ENCODE results near the gene INTS7. TPM values are rescaled to one million over a fixed set of nuclear protein-coding genes. Genes with fewer than 3 reads are reported as not detected.

Gene INTS7
- total RNA-seq, 1 experiment from 2014 or later, result 25.3 TPM

DNA sequence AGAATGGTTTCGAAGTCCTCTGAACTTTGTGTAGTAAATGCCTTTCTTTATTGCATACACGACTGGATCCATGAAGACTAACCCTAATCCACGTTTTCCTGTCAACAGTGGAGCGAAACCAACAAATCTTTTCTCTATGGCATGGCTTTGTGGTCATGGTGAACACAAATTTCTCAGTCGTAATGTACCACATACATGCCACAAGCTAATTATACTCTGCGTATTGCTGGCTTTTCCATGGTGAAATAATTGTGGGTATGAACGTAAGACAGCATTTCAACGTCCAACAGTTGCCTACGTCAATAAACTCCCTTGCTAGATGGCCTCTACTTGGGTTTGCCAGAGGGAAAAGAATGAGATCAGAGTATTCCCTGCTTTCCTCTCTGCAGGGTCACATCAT is 27.5 kb downstream of the INTS7 start:
- no peaks in the 10 kb centered on the region for H3K79me2 ChIP-seq (ENCODE audit: low read length)
- TF ChIP-seq EZH2 (IDR thresholded peaks at IDR 0.05; ENCODE audit: low read length, unreplicated experiment) (no peak), EZH2phosphoT487 (IDR thresholded peaks at IDR 0.05; ENCODE audit: borderline replicate concordance, low read length) (no peak)
- TF ChIP-seq, protein P1, sequence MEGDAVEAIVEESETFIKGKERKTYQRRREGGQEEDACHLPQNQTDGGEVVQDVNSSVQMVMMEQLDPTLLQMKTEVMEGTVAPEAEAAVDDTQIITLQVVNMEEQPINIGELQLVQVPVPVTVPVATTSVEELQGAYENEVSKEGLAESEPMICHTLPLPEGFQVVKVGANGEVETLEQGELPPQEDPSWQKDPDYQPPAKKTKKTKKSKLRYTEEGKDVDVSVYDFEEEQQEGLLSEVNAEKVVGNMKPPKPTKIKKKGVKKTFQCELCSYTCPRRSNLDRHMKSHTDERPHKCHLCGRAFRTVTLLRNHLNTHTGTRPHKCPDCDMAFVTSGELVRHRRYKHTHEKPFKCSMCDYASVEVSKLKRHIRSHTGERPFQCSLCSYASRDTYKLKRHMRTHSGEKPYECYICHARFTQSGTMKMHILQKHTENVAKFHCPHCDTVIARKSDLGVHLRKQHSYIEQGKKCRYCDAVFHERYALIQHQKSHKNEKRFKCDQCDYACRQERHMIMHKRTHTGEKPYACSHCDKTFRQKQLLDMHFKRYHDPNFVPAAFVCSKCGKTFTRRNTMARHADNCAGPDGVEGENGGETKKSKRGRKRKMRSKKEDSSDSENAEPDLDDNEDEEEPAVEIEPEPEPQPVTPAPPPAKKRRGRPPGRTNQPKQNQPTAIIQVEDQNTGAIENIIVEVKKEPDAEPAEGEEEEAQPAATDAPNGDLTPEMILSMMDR (conservative IDR thresholded peaks at IDR 0.05; ENCODE audit: low read depth, low read length), result no peak
- no peaks in the 10 kb centered on the region for H3F3A ChIP-seq (ENCODE audit: low read length, unreplicated experiment)
- H3K4me2 ChIP-seq (ENCODE audit: low read length), result no peak overlapping the region
- no peaks in the 10 kb centered on the region for H3K9me2 ChIP-seq (replicated peaks; ENCODE audit: low read length)
- CTCF ChIA-PET, result no interaction called here
- H2AFZ ChIP-seq (ENCODE audit: low read length), result no peak overlapping the region
- intact Hi-C loops (cut with micrococcal nuclease), result no loop called here
- no peaks in the 10 kb centered on the region for H3K27me3 ChIP-seq (ENCODE audit: low read length)
- H3K36me3 ChIP-seq (ENCODE audit: low read depth, low read length), result peaks cover 46% of the 10 kb centered on the region
- POLR2A ChIA-PET (ENCODE audit: unreplicated experiment), result no interaction called here
- H3K9ac ChIP-seq (ENCODE audit: low read length), result no peak overlapping the region
- no peaks in the 10 kb centered on the region for H4K20me1 ChIP-seq (ENCODE audit: low read length)
- no peak overlapping the region for H3K4me3 ChIP-seq (ENCODE audit: low read length)
- DNase-seq (no peak), ATAC-seq (no peak)
- no peaks in the 10 kb centered on the region for H3K9me3 ChIP-seq (ENCODE audit: low read length)
- BruUV-seq (replicated peaks), result no TSS peak
- H3K4me1 ChIP-seq (ENCODE audit: insufficient read depth, low read length), result no peaks in the 10 kb centered on the region
- no peak overlapping the region for H3K27ac ChIP-seq (ENCODE audit: low read length)

- TF ChIP-seq EZH2 (IDR thresholded peaks at IDR 0.05; ENCODE audit: low read length, unreplicated experiment), result no peak
- POLR2A ChIA-PET (ENCODE audit: unreplicated experiment), result interaction anchor here (0.5 kb wide), 1 partner anchor 768 kb away, joined by 3 read pairs; no protein-coding TSS in a partner anchor
- intact Hi-C loops (cut with micrococcal nuclease), result no loop called here
- no peaks in the 10 kb centered on the region for H4K20me1 ChIP-seq (ENCODE audit: low read length)
- no peaks in the 10 kb centered on the region for H3F3A ChIP-seq (ENCODE audit: low read length, unreplicated experiment)
- ATAC-seq, result no peak
- DNase-seq, result no peak
- H3K9ac ChIP-seq (ENCODE audit: low read length), result no peak overlapping the region
- no peaks in the 10 kb centered on the region for H3K79me2 ChIP-seq (ENCODE audit: low read length)
- no peaks in the 10 kb centered on the region for H3K9me3 ChIP-seq (ENCODE audit: low read length)
- H3K4me2 ChIP-seq (ENCODE audit: low read length), result no peak overlapping the region
- peaks cover 52% of the 10 kb centered on the region for H3K36me3 ChIP-seq (ENCODE audit: low read depth, low read length)
- H3K27me3 ChIP-seq (ENCODE audit: low read length), result no peaks in the 10 kb centered on the region
- H3K4me3 ChIP-seq (ENCODE audit: low read length), result no peak overlapping the region
- no peaks in the 10 kb centered on the region for H3K9me2 ChIP-seq (replicated peaks; ENCODE audit: low read length)
- CTCF ChIA-PET, result interaction anchor here (1.7 kb wide), 1 partner anchor 28 kb away, joined by 5 read pairs; the partner anchor contains the start of genes DTL and INTS7
- H3K4me1 ChIP-seq (ENCODE audit: insufficient read depth, low read length), result no peaks in the 10 kb centered on the region
- H2AFZ ChIP-seq (ENCODE audit: low read length), result no peak overlapping the region
- no peak overlapping the region for H3K27ac ChIP-seq (ENCODE audit: low read length)
- no TSS peak for BruUV-seq (replicated peaks)
Observed at GRCh38 chr1:212007178-212007577, 28.2 kb downstream of the INTS7 start.

GRCh38 chr1:212004895-212005608 is 30.3 kb downstream of the INTS7 start:
- no peaks in the 10 kb centered on the region for H3K27me3 ChIP-seq (ENCODE audit: low read length)
- no peak for ATAC-seq

More at GRCh38 chr1:212004895-212005608, 30.3 kb downstream of the INTS7 start:
- Histone ChIP-seq H3F3A (ENCODE audit: low read length, unreplicated experiment) (no peaks in the 10 kb centered on the region), H3K36me3 (ENCODE audit: low read depth, low read length) (peaks cover 56% of the 10 kb centered on the region), H3K79me2 (ENCODE audit: low read length) (no peaks in the 10 kb centered on the region), H3K4me1 (ENCODE audit: insufficient read depth, low read length) (no peaks in the 10 kb centered on the region), H3K4me2 (ENCODE audit: low read length) (no peak overlapping the region), H3K9me2 (replicated peaks; ENCODE audit: low read length) (no peaks in the 10 kb centered on the region), H4K20me1 (ENCODE audit: low read length) (no peaks in the 10 kb centered on the region), H3K4me3 (ENCODE audit: low read length) (no peak overlapping the region), H3K27ac (ENCODE audit: low read length) (no peak overlapping the region), H3K9ac (ENCODE audit: low read length) (no peak overlapping the region), H2AFZ (ENCODE audit: low read length) (no peak overlapping the region), H3K9me3 (ENCODE audit: low read length) (no peaks in the 10 kb centered on the region)
- no TSS peak for BruUV-seq (replicated peaks)
- POLR2A ChIA-PET (ENCODE audit: unreplicated experiment), result no interaction called here
- intact Hi-C loops (cut with micrococcal nuclease), result no loop called here
- CTCF ChIA-PET, result no interaction called here
- TF ChIP-seq EZH2 (IDR thresholded peaks at IDR 0.05; ENCODE audit: low read length, unreplicated experiment), result no peak
- TF ChIP-seq EZH2phosphoT487 (IDR thresholded peaks at IDR 0.05; ENCODE audit: borderline replicate concordance, low read length), result no peak
- TF ChIP-seq, protein P1 (conservative IDR thresholded peaks at IDR 0.05; ENCODE audit: low read depth, low read length), result no peak
- no peak for DNase-seq
